Osteoblast (primary cell): ENCODE measurements around the gene SCAF1. TPM values are rescaled to one million over a fixed set of nuclear protein-coding genes. Genes with fewer than 3 reads are reported as not detected.

Experiments
- DNase-seq: peaks from one replicate; pipeline ENCODE4 v3.0.0; 2011; ENCODE audit warnings: low spot score, mixed read lengths; ENCODE audit not compliant: insufficient read length; ENCODE audit errors: missing footprints
- H2AFZ ChIP-seq: 2 replicates; pipeline ENCODE4 v1.6.0; 2011; ENCODE audit warnings: mild to moderate bottlenecking, low read length
- H3K27ac ChIP-seq: 2 replicates; pipeline ENCODE4 v1.5.1; 2011; ENCODE audit warnings: mild to moderate bottlenecking, low read depth, low read length, moderate library complexity
- H3K27me3 ChIP-seq: 2 replicates; pipeline ENCODE4 v1.6.0; 2012; ENCODE audit warnings: mild to moderate bottlenecking, control low read depth, inconsistent platforms, low read length, moderate library complexity; ENCODE audit not compliant: insufficient read depth
- H3K36me3 ChIP-seq: 2 replicates; pipeline ENCODE4 v1.5.1; 2011; ENCODE audit warnings: mild to moderate bottlenecking, low read length, control low read depth, moderate library complexity; ENCODE audit not compliant: insufficient read depth
- H3K4me1 ChIP-seq: 2 replicates; pipeline ENCODE4 v1.5.1; 2011; ENCODE audit warnings: mild to moderate bottlenecking, low read length, control low read depth, moderate library complexity; ENCODE audit not compliant: insufficient read depth
- H3K4me2 ChIP-seq: 2 replicates; pipeline ENCODE4 v1.6.0; 2011; ENCODE audit warnings: mild to moderate bottlenecking, low read length; ENCODE audit not compliant: insufficient read depth
- H3K4me3 ChIP-seq: fragments of 200-600 bp; sonication (generic); 3 replicates; pipeline ENCODE4 v1.5.1; 2012; ENCODE audit warnings: mild to moderate bottlenecking, low read length, inconsistent platforms; ENCODE audit not compliant: insufficient read depth
- H3K79me2 ChIP-seq: 2 replicates; pipeline ENCODE4 v1.6.0; 2012; ENCODE audit warnings: mild to moderate bottlenecking, low read length, control low read depth, inconsistent platforms; ENCODE audit not compliant: insufficient read depth
- H3K9me3 ChIP-seq: 2 replicates; pipeline ENCODE4 v1.5.1; 2011; ENCODE audit warnings: low read depth, low read length, control low read depth
- H4K20me1 ChIP-seq: 2 replicates; pipeline ENCODE4 v1.6.0; 2012; ENCODE audit warnings: mild to moderate bottlenecking, low read length, control low read depth; ENCODE audit not compliant: insufficient read depth
- total RNA-seq: library from RNA; depleted of rRNA; stranded (reverse); fragments of >200 nt; gene quantifications from 2 replicates; pipeline ENCODE4 v1.2.3, GENCODE V29; 2012
- TF ChIP-seq, protein P1 (sequence below): IDR thresholded peaks from 2 replicates; pipeline ENCODE4 v1.5.1; 2011; ENCODE audit warnings: mild to moderate bottlenecking, low read depth, low read length, moderate library complexity; ENCODE audit errors: extremely low read depth

The SCAF1 gene
- total RNA-seq, 1 donor = 14.8 TPM

DNA sequence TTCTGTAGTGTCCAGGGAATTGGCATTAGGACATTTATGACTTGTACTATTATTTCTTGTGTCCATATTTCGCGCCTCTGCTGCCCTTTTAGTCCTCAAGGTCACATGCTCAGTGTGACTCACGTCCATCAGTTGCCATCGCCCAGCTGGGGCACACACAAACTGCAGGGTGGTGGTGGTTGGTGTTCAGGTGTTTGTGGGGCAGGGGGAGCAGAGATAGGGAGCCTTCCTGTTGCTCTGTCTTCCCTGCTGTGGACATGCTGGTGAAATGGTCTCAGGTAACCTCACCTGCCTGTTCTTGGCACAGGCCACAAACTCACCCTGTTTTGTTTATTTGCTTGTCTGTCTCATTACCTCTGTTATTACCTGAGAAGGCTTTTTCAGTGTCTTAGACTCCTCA is 28.6 kb upstream of the SCAF1 start:
- H3K27ac ChIP-seq = peak overlapping the region; percentile 84
- peaks cover 59% of the 10 kb centered on the region for H3K79me2 ChIP-seq
- peak overlapping the region; percentile 11 for H3K4me2 ChIP-seq
- peaks cover 18% of the 10 kb centered on the region for H3K4me1 ChIP-seq
- no peaks in the 10 kb centered on the region for H3K9me3 ChIP-seq
- H3K36me3 ChIP-seq = peaks cover 39% of the 10 kb centered on the region
- peaks cover 32% of the 10 kb centered on the region for H4K20me1 ChIP-seq
- TF ChIP-seq, protein P1, sequence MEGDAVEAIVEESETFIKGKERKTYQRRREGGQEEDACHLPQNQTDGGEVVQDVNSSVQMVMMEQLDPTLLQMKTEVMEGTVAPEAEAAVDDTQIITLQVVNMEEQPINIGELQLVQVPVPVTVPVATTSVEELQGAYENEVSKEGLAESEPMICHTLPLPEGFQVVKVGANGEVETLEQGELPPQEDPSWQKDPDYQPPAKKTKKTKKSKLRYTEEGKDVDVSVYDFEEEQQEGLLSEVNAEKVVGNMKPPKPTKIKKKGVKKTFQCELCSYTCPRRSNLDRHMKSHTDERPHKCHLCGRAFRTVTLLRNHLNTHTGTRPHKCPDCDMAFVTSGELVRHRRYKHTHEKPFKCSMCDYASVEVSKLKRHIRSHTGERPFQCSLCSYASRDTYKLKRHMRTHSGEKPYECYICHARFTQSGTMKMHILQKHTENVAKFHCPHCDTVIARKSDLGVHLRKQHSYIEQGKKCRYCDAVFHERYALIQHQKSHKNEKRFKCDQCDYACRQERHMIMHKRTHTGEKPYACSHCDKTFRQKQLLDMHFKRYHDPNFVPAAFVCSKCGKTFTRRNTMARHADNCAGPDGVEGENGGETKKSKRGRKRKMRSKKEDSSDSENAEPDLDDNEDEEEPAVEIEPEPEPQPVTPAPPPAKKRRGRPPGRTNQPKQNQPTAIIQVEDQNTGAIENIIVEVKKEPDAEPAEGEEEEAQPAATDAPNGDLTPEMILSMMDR = no peak
- no peaks in the 10 kb centered on the region for H3K27me3 ChIP-seq
- no peak overlapping the region for H2AFZ ChIP-seq
- DNase-seq = peak; percentile 87
- H3K4me3 ChIP-seq = no peak overlapping the region

GRCh38 chr19:49614096-49614833 is 27.7 kb upstream of the SCAF1 start:
- peaks cover 32% of the 10 kb centered on the region for H4K20me1 ChIP-seq
- peak overlapping the region; percentile 11 for H3K4me2 ChIP-seq
- H3K27me3 ChIP-seq = no peaks in the 10 kb centered on the region
- H3K79me2 ChIP-seq = peaks cover 51% of the 10 kb centered on the region
- peak overlapping the region; percentile 84 for H3K27ac ChIP-seq
- peaks cover 18% of the 10 kb centered on the region for H3K4me1 ChIP-seq
- H3K36me3 ChIP-seq = peaks cover 44% of the 10 kb centered on the region
- no peak overlapping the region for H2AFZ ChIP-seq
- TF ChIP-seq, protein P1 = peak; percentile 30
- H3K4me3 ChIP-seq = peak overlapping the region; percentile 4
- DNase-seq = peak; percentile 98
- H3K9me3 ChIP-seq = no peaks in the 10 kb centered on the region

DNA sequence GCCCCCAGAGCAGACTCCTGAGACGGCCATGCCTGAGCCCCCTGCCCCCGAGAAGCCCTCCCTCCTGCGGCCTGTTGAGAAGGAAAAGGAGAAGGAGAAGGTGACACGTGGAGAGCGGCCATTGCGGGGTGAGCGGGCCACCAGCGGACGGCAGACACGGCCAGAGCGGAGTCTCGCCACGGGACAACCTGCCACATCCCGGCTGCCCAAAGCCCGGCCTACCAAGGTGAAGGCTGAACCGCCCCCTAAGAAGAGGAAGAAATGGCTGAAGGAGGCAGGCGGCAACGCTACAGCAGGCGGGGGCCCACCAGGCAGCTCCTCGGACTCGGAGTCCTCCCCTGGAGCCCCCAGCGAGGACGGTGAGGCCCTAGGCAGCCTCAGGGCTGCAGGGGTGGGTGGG is 26.1 kb upstream of the SCAF1 start:
- Histone ChIP-seq H3K36me3 (peaks cover 37% of the 10 kb centered on the region), H3K79me2 (peaks cover 42% of the 10 kb centered on the region), H3K9me3 (no peaks in the 10 kb centered on the region), H3K4me1 (peaks cover 18% of the 10 kb centered on the region), H2AFZ (no peak overlapping the region), H3K4me2 (no peak overlapping the region), H4K20me1 (peaks cover 34% of the 10 kb centered on the region), H3K27ac (no peak overlapping the region), H3K27me3 (no peaks in the 10 kb centered on the region), H3K4me3 (no peak overlapping the region)
- TF ChIP-seq, protein P1 = no peak
- peak; percentile 66 for DNase-seq

GRCh38 chr19:49616532-49616931 is 25.5 kb upstream of the SCAF1 start:
- H3K4me3 ChIP-seq = no peak overlapping the region
- H4K20me1 ChIP-seq = peaks cover 34% of the 10 kb centered on the region
- peaks cover 39% of the 10 kb centered on the region for H3K36me3 ChIP-seq
- no peak overlapping the region for H3K4me2 ChIP-seq
- H3K4me1 ChIP-seq = peaks cover 18% of the 10 kb centered on the region
- DNase-seq = no peak
- H3K27ac ChIP-seq = no peak overlapping the region
- H3K79me2 ChIP-seq = peaks cover 39% of the 10 kb centered on the region
- H3K27me3 ChIP-seq = no peaks in the 10 kb centered on the region
- TF ChIP-seq, protein P1 = no peak
- no peak overlapping the region for H2AFZ ChIP-seq
- no peaks in the 10 kb centered on the region for H3K9me3 ChIP-seq
